Limb (tissue), 2 donors: ENCODE measurements around the gene MAP3K5.
"Not testable (repeated sequence)": the region's sequence is repeated elsewhere in the genome, so short reads cannot be mapped to it uniquely, and the experiment has no call there.

Experiments used
- DNase-seq, 2 donors: peaks; one replicate each; pipeline ENCODE4 v3.0.0-alpha.2; 2016; ENCODE audit errors: extremely low spot score in 2 of 2

Gene MAP3K5

GRCh38 chr6:136793363-136793762, 1.1 kb upstream of the MAP3K5 start:
- DNase-seq = no peak

GRCh38 chr6:136792095-136792409, 225 bp downstream of the MAP3K5 start:
- DNase-seq = no peak

GRCh38 chr6:136791296-136792094, 782 bp downstream of the MAP3K5 start:
- DNase-seq = peak in 1 of 2 donors; percentile 58

GRCh38 chr6:136790411-136791295, 1.6 kb downstream of the MAP3K5 start:
- DNase-seq = no peak

- DNase-seq = not testable (repeated sequence)
Measured at GRCh38 chr6:136789440-136789839, 2.8 kb downstream of the MAP3K5 start.

GRCh38 chr6:136788069-136788902, 4.0 kb downstream of the MAP3K5 start:
- DNase-seq = no peak

- no peak for DNase-seq
Measured at GRCh38 chr6:136787726-136788068, 4.6 kb downstream of the MAP3K5 start.

- no peak for DNase-seq
Measured at GRCh38 chr6:136786658-136787057, 5.6 kb downstream of the MAP3K5 start.

- no peak for DNase-seq
Measured at GRCh38 chr6:136784910-136785746, 7.1 kb downstream of the MAP3K5 start.

- no peak for DNase-seq
Measured at GRCh38 chr6:136784271-136784664, 8.0 kb downstream of the MAP3K5 start.

GRCh38 chr6:136783495-136784270, 8.6 kb downstream of the MAP3K5 start:
- DNase-seq = no peak

- DNase-seq = no peak
Measured at GRCh38 chr6:136783021-136783420, 9.3 kb downstream of the MAP3K5 start.

GRCh38 chr6:136782021-136782770, 10.1 kb downstream of the MAP3K5 start:
- no peak for DNase-seq

GRCh38 chr6:136780972-136781371, 11.3 kb downstream of the MAP3K5 start:
- no peak for DNase-seq

GRCh38 chr6:136779682-136780081, 12.6 kb downstream of the MAP3K5 start:
- DNase-seq = no peak

GRCh38 chr6:136777651-136778050, 14.6 kb downstream of the MAP3K5 start:
- DNase-seq = no peak

GRCh38 chr6:136775548-136775947, 16.7 kb downstream of the MAP3K5 start:
- no peak for DNase-seq

- DNase-seq = no peak
Measured at GRCh38 chr6:136775081-136775480, 17.2 kb downstream of the MAP3K5 start.

GRCh38 chr6:136774228-136775041, 17.8 kb downstream of the MAP3K5 start:
- DNase-seq = no peak
